SK-N-MC (cell line): Measurements from ENCODE around the gene ZNF467.

Experiments used
- EZH2 ChIP-seq: fragments of 200-600 bp; sonication (generic); IDR thresholded peaks from one replicate; pipeline ENCODE4 v1.6.1; 2017; ENCODE audit warnings: antibody characterized with exemption
- FOXP2 ChIP-seq: optimal IDR thresholded peaks from 2 replicates; pipeline ENCODE3; 2011; ENCODE audit warnings: mild to moderate bottlenecking, moderate library complexity; ENCODE audit not compliant: insufficient read depth; ENCODE audit errors: extremely low read length, control extremely low read depth
- POLR2AphosphoS5 ChIP-seq: IDR thresholded peaks from 2 replicates; pipeline ENCODE4 v1.6.1; 2012; ENCODE audit warnings: mild to moderate bottlenecking, low read depth, low read length, borderline replicate concordance

- no peak for TF ChIP-seq EZH2
- TF ChIP-seq POLR2AphosphoS5, result no peak
- no peak for TF ChIP-seq FOXP2
Observed at GRCh38 chr7:149777551-149778326, 4.4 kb upstream of the ZNF467 start.
